SK-N-SH (cell line): ENCODE data around the gene KCNK4. TPM values are rescaled to one million over a fixed set of nuclear protein-coding genes. Genes with fewer than 3 reads are reported as not detected.

ENCODE experiments used
- CTCF ChIA-PET: fragments of 300-600, 350-600 bp; formaldehyde crosslinking; extraction: SDS; loops from one replicate; lab custom pipeline; 2021; lab: Yijun Ruan, JAX
- POLR2A ChIA-PET: fragments of 350-600 bp; sonication (Branson Sonifier 250); formaldehyde crosslinking; extraction: SDS; loops from one replicate; lab custom pipeline; 2020; ENCODE audit warnings: antibody characterized with exemption, inconsistent platforms; lab: Yijun Ruan, JAX
- DNase-seq: peaks from one replicate; pipeline ENCODE4 v3.0.0; 2012
- H2AFZ ChIP-seq: fragments of 200-600 bp; sonication (generic); 2 replicates; pipeline ENCODE4 v1.8.1; 2016; ENCODE audit warnings: antibody characterized with exemption, mild to moderate bottlenecking, low read depth
- H3F3A ChIP-seq: fragments of 200-600 bp; sonication (generic); replicated peaks from 2 replicates; pipeline ENCODE3; 2016; ENCODE audit warnings: antibody characterized with exemption, mild to moderate bottlenecking; ENCODE audit not compliant: insufficient read depth
- H3K27ac ChIP-seq, 2 experiments: fragments of 200-500 bp in 1 of 2; fragments of 200-600 bp in 1 of 2; sonication (Bioruptor generic) in 1 of 2; sonication (generic), shearing (Covaris generic) in 1 of 2; 2 replicates each; pipeline versions ENCODE4 v1.5.1 to v1.6.1; 2014 to 2016; ENCODE audit warnings: low read depth in 2 of 2, inconsistent platforms in 1 of 2, low read length in 1 of 2, mild to moderate bottlenecking in 1 of 2, mixed read lengths in 1 of 2
- H3K27me3 ChIP-seq: fragments of 200-600 bp; sonication (generic), shearing (Covaris generic); 2 replicates; pipeline ENCODE4 v1.6.1; 2016; ENCODE audit warnings: mixed run types; ENCODE audit not compliant: insufficient read depth
- H3K36me3 ChIP-seq, 2 experiments: fragments of 200-500 bp in 1 of 2; fragments of 200-600 bp in 1 of 2; sonication (Bioruptor generic) in 1 of 2; sonication (generic) in 1 of 2; replicated peaks in 1 of 2; 2 replicates each; pipeline versions ENCODE3 to v1.5.1; 2014 to 2016; ENCODE audit warnings: low read length in 1 of 2, mild to moderate bottlenecking in 1 of 2; ENCODE audit not compliant: insufficient read depth in 2 of 2, control insufficient read depth in 1 of 2
- H3K4me1 ChIP-seq, 2 experiments: fragments of 200-500 bp in 1 of 2; fragments of 200-600 bp in 1 of 2; sonication (Bioruptor generic) in 1 of 2; sonication (generic), shearing (Covaris generic) in 1 of 2; 2 replicates each; pipeline versions ENCODE4 v1.5.1 to v1.6.1; 2014 to 2016; ENCODE audit warnings: low read depth in 1 of 2, low read length in 1 of 2, mixed run types in 1 of 2; ENCODE audit not compliant: insufficient read depth in 2 of 2, control insufficient read depth in 1 of 2
- H3K4me2 ChIP-seq: fragments of 200-600 bp; sonication (generic), shearing (Covaris generic); 2 replicates; pipeline ENCODE4 v1.6.1; 2017; ENCODE audit warnings: mixed run types
- H3K4me3 ChIP-seq, 2 experiments: fragments of 200-500 bp in 1 of 2; fragments of 200-600 bp in 1 of 2; sonication (Bioruptor generic) in 1 of 2; sonication (generic), shearing (Covaris generic) in 1 of 2; 2 replicates each; pipeline versions ENCODE4 v1.5.1 to v1.8.1; 2014 to 2016; ENCODE audit warnings: low read depth in 2 of 2, inconsistent platforms in 1 of 2, low read length in 1 of 2, mild to moderate bottlenecking in 1 of 2, mixed read lengths in 1 of 2, moderate library complexity in 1 of 2
- H3K79me2 ChIP-seq: fragments of 200-600 bp; sonication (generic); 2 replicates; pipeline ENCODE4 v1.8.1; 2017; ENCODE audit warnings: mild to moderate bottlenecking; ENCODE audit not compliant: insufficient read depth
- H3K9ac ChIP-seq: fragments of 200-600 bp; sonication (generic); 2 replicates; pipeline ENCODE4 v1.6.1; 2017; ENCODE audit warnings: mixed run types
- H3K9me2 ChIP-seq: fragments of 200-600 bp; sonication (generic); 2 replicates; pipeline ENCODE4 v1.6.1; 2017; ENCODE audit warnings: mixed run types
- H3K9me3 ChIP-seq: fragments of 200-600 bp; sonication (generic); 2 replicates; pipeline ENCODE4 v1.6.1; 2017; ENCODE audit warnings: mixed run types, mild to moderate bottlenecking, moderate library complexity
- H4K20me1 ChIP-seq: fragments of 200-600 bp; sonication (generic); 2 replicates; pipeline ENCODE4 v1.6.1; 2017; ENCODE audit warnings: mild to moderate bottlenecking, mixed run types; ENCODE audit not compliant: insufficient read depth
- CTCF ChIP-seq: fragments of 200-600 bp; sonication (generic); IDR thresholded peaks from 2 replicates; pipeline ENCODE4 v1.6.1; 2017; ENCODE audit warnings: antibody characterized with exemption, mild to moderate bottlenecking, moderate library complexity
- EP300 ChIP-seq, 2 experiments: IDR thresholded peaks; 2 replicates each; pipeline versions ENCODE4 v1.4.0 to v1.6.1; 2012; ENCODE audit warnings: borderline replicate concordance in 1 of 2, low read depth in 1 of 2, low read length in 1 of 2
- GATA2 ChIP-seq: sonication (generic); formaldehyde crosslinking; IDR thresholded peaks from 2 replicates; pipeline ENCODE4 v1.5.0; 2020; ENCODE audit warnings: mild to moderate bottlenecking, missing genetic modification reagents
- IRF3 ChIP-seq: fragments of 150-350 bp; IDR thresholded peaks from 2 replicates; pipeline ENCODE4 v1.6.1; 2016; ENCODE audit warnings: mild to moderate bottlenecking, low read depth, low read length
- MAX ChIP-seq: IDR thresholded peaks from 2 replicates; pipeline ENCODE4 v1.4.0; 2012; ENCODE audit warnings: low read depth
- MXI1 ChIP-seq: IDR thresholded peaks from 2 replicates; pipeline ENCODE4 v1.6.1; 2012; ENCODE audit warnings: mild to moderate bottlenecking, low read depth, low read length, improper control_type of control experiment
- NFIC ChIP-seq: IDR thresholded peaks from 2 replicates; pipeline ENCODE4 v1.4.0; 2012; ENCODE audit warnings: borderline replicate concordance
- NRF1 ChIP-seq: IDR thresholded peaks from 2 replicates; pipeline ENCODE4 v1.6.1; 2012; ENCODE audit warnings: low read depth, mild to moderate bottlenecking, low read length
- PBX3 ChIP-seq: IDR thresholded peaks from 2 replicates; pipeline ENCODE4; 2012
- POLR2AphosphoS5 ChIP-seq: IDR thresholded peaks from 2 replicates; pipeline ENCODE4 v1.6.1; 2012; ENCODE audit warnings: low read depth, low read length
- RAD21 ChIP-seq: IDR thresholded peaks from 2 replicates; pipeline ENCODE4 v1.6.1; 2012; ENCODE audit warnings: mild to moderate bottlenecking, low read length
- REST ChIP-seq: IDR thresholded peaks from 2 replicates; pipeline ENCODE4 v1.6.1; 2012; ENCODE audit warnings: mild to moderate bottlenecking, low read depth, low read length, moderate library complexity
- RXRA ChIP-seq: IDR thresholded peaks from 2 replicates; pipeline ENCODE4 v1.4.0; 2012; ENCODE audit warnings: low read depth, mild to moderate bottlenecking, borderline replicate concordance
- SIN3A ChIP-seq: IDR thresholded peaks from 2 replicates; pipeline ENCODE4 v1.6.1; 2012; ENCODE audit warnings: low read depth, mild to moderate bottlenecking, low read length, moderate library complexity, borderline replicate concordance
- TAF1 ChIP-seq: IDR thresholded peaks from 2 replicates; pipeline ENCODE4 v1.6.1; 2012; ENCODE audit warnings: low read depth, mild to moderate bottlenecking, low read length, moderate library complexity, borderline replicate concordance
- USF1 ChIP-seq: IDR thresholded peaks from 2 replicates; pipeline ENCODE4 v1.4.0; 2012; ENCODE audit warnings: low read depth, borderline replicate concordance
- USF2 ChIP-seq: fragments of 150-350 bp; IDR thresholded peaks from 2 replicates; pipeline ENCODE4 v1.6.1; 2017; ENCODE audit warnings: antibody characterized with exemption, low read length, low read depth, borderline replicate concordance
- ZBTB33 ChIP-seq: IDR thresholded peaks from 2 replicates; pipeline ENCODE4 v1.4.0; 2012; ENCODE audit warnings: low read depth, borderline replicate concordance
- WGBS: methylation state at CpG from one replicate; pipeline ENCODE4 v1.1.6; 2017; ENCODE audit warnings: low lambda C conversion rate; 5-methylcytosine and 5-hydroxymethylcytosine counted together
- polyA plus RNA-seq, 3 experiments: library from polyadenylated mRNA; depleted of rRNA; stranded (reverse); fragments of >200 nt; gene quantifications; 2 replicates each; pipeline ENCODE4 v1.2.3, GENCODE V29; 2012

KCNK4 gene
- polyA plus RNA-seq, 1 of the 3 experiments (the other 2 are of a cell fraction) = 0.16 TPM

- CTCF ChIA-PET = interaction anchor here (0.6 to 6.7 kb wide), 25 partner anchors 9 to 804 kb away, joined by 3 to 196 read pairs (median 7); partner anchors contain the start of genes ATG2A, BAD, DNAJC4 and FERMT3
- WGBS = under 1% methylated on average over 25 of the region's 81 CpGs
- peak within 1 kb of the TSS; percentile 83 to 96 for H3K27ac ChIP-seq
- TF ChIP-seq GATA2 (CRISPR knock-in tag) (no peak), TAF1 (0 out of 2 replicates have a peak, but pooled peaks have one; percentile 6), NFIC (no peak), USF2 (no peak), RAD21 (no peak), USF1 (no peak), RXRA (no peak), IRF3 (no peak), NRF1 (peak; percentile 95), EP300 (IDR thresholded peaks at IDR 0.05; ENCODE audit: borderline replicate concordance in 1 of 2, low read depth in 1 of 2, low read length in 1 of 2) (no peak), MAX (no peak), ZBTB33 (no peak), MXI1 (peak; percentile 52; the same call in 1 of the 2 replicates), REST (no peak), PBX3 (no peak), SIN3A (peak; percentile 69), POLR2AphosphoS5 (peak; percentile 26; the same call in 1 of the 2 replicates), CTCF (no peak)
Measured at GRCh38 chr11:64305075-64305690, 14.1 kb downstream of the KCNK4 start, which contains the start of gene ESRRA. TSS of gene ESRRA (plus strand) at chr11:64305524. CDS start at chr11:64307180, 1,656 bp downstream.

More at GRCh38 chr11:64305075-64305690, 14.1 kb downstream of the KCNK4 start, which contains the start of gene ESRRA:
- Histone ChIP-seq H3K27me3 (no peaks in the 10 kb centered on the region), H3K4me2 (peak within 1 kb of the TSS; percentile 99), H3K9me2 (no peaks in the 10 kb centered on the region), H3K9me3 (no peaks in the 10 kb centered on the region), H4K20me1 (no peaks in the 10 kb centered on the region), H3K79me2 (peaks cover 30% of the 10 kb centered on the region; the same call in 1 of the 2 replicates), H3K4me1 (peaks cover 5 to 18% of the 10 kb centered on the region in 2 experiments; a peak in 2 of 4 replicates), H3K36me3 (peaks cover 0 to 2% of the 10 kb centered on the region in 2 experiments), H3K4me3 (peak within 1 kb of the TSS; percentile 67 to 82), H2AFZ (peak within 1 kb of the TSS; percentile 84), H3F3A (peaks cover 12% of the 10 kb centered on the region), H3K9ac (peak within 1 kb of the TSS; percentile 68)
- DNase-seq = peak; percentile 100
- POLR2A ChIA-PET = interaction anchor here (1.0 to 5.8 kb wide), 9 partner anchors 11 to 101 kb away, joined by 3 to 54 read pairs (median 4); partner anchors contain the start of genes BAD, FKBP2, GPR137 and PRDX5
